ENCODE measurements around the gene IL17RB. TPM values are rescaled to one million over a fixed set of nuclear protein-coding genes. Genes with fewer than 3 reads are reported as not detected.
A peak's percentile ranks its signal among the peaks of the same experiment; 100 is the strongest.

IL17RB gene
- total and polyA plus RNA-seq, 2 of the 8 experiments (the other 6 are each of a cell fraction or from before 2014, with no cell fraction given), result 7.0 to 24.6 TPM

- no peak overlapping the region; the same call in 1 of the 2 replicates for H2AK5ac ChIP-seq (ENCODE audit: low read depth, low read length)
- TF ChIP-seq, protein P1, sequence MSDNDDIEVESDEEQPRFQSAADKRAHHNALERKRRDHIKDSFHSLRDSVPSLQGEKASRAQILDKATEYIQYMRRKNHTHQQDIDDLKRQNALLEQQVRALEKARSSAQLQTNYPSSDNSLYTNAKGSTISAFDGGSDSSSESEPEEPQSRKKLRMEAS (IDR thresholded peaks at IDR 0.05), result no peak
- TF ChIP-seq SIRT6 (IDR thresholded peaks at IDR 0.05; ENCODE audit: low read length) (no peak), GTF2F1 (IDR thresholded peaks at IDR 0.05; ENCODE audit: borderline replicate concordance, low read depth, low read length) (no peak), TAF7 (optimal IDR thresholded peaks at IDR 0.05; ENCODE audit: borderline replicate concordance, low read depth, low read length) (no peak), KDM1A (IDR thresholded peaks at IDR 0.05; ENCODE audit: borderline replicate concordance, low read length) (no peak), TAF1 (IDR thresholded peaks at IDR 0.05; ENCODE audit: low read depth, low read length) (no peak), CBX5 (IDR thresholded peaks at IDR 0.05; ENCODE audit: low read depth, low read length) (no peak), TEAD4 (IDR thresholded peaks at IDR 0.05; ENCODE audit: low read depth, low read length) (no peak), GABPA (IDR thresholded peaks at IDR 0.05; ENCODE audit: borderline replicate concordance, insufficient read depth, low read length) (no peak), JUND (IDR thresholded peaks at IDR 0.05; ENCODE audit: low read length) (no peak)
Measured at GRCh38 chr3:53843195-53844177, 2.9 kb upstream of the IL17RB start.

More at GRCh38 chr3:53843195-53844177, 2.9 kb upstream of the IL17RB start:
- H3K4me2 ChIP-seq (ENCODE audit: insufficient read depth in 1 of 2, low read depth in 2 of 2, low read length in 2 of 2), result peak overlapping the region; percentile 5 to 52; a peak in 2 of 4 replicates
- no peak overlapping the region for H3K4me3 ChIP-seq (ENCODE audit: extremely low read depth in 1 of 4, insufficient read depth in 2 of 4, low read depth in 3 of 4, low read length in 4 of 4)
- ChIA-PET CTCF (ENCODE audit: partially characterized antibody) (interaction anchor here (1.0 to 3.5 kb wide), 4 partner anchors 9 to 16 kb away, joined by 4 to 23 read pairs (median 6); no protein-coding TSS in a partner anchor), POLR2A (ENCODE audit: partially characterized antibody) (interaction anchor here (0.5 to 1.9 kb wide), 8 partner anchors 10 to 401 kb away, joined by 3 to 6 read pairs (median 4); no protein-coding TSS in a partner anchor)
- H2BK12ac ChIP-seq (ENCODE audit: low read depth, low read length), result peak overlapping the region; percentile 68; the same call in 1 of the 2 replicates
- H3K18ac ChIP-seq (ENCODE audit: extremely low read depth, low read length), result no peak overlapping the region; the same call in 1 of the 2 replicates
- H3K27me3 ChIP-seq (replicated peaks in 1 of 4; ENCODE audit: control insufficient read depth in 3 of 4, extremely low read depth in 1 of 4, insufficient read depth in 3 of 4, low read length in 3 of 4), result peaks cover 3 to 16% (median 9%) of the 10 kb centered on the region in 4 experiments
- H3K9me3 ChIP-seq (ENCODE audit: insufficient read depth in 2 of 2, low read depth in 1 of 2, low read length in 1 of 2), result no peaks in the 10 kb centered on the region
- peak overlapping the region; percentile 18 for H4K5ac ChIP-seq (ENCODE audit: insufficient read length, low read depth, low read length)
- peak overlapping the region; percentile 72; the same call in 1 of the 2 replicates for H2BK15ac ChIP-seq (ENCODE audit: low read length)
- no peak overlapping the region for H2AFZ ChIP-seq (ENCODE audit: low read length)
- no peak overlapping the region for H2BK5ac ChIP-seq (ENCODE audit: low read depth, low read length)
- no peak overlapping the region for H3K27ac ChIP-seq (ENCODE audit: low read depth, low read length)
- peak overlapping the region; percentile 71 for H4K91ac ChIP-seq (replicated peaks; ENCODE audit: insufficient read length, low read length)
- peaks cover 19 to 30% (median 22%) of the 10 kb centered on the region in 4 experiments for H3K4me1 ChIP-seq (replicated peaks in 1 of 4; ENCODE audit: control insufficient read depth in 3 of 4, insufficient read depth in 4 of 4, low read length in 3 of 4)
- peak overlapping the region; percentile 69; the same call in 1 of the 2 replicates for H2BK20ac ChIP-seq (ENCODE audit: low read length)
- H3K56ac ChIP-seq (replicated peaks; ENCODE audit: insufficient read length, low read depth, low read length), result no peak overlapping the region
- H3K23me2 ChIP-seq (ENCODE audit: low read depth, low read length), result peaks cover 10% of the 10 kb centered on the region
- peaks cover 0 to 2% of the 10 kb centered on the region in 2 experiments for H4K20me1 ChIP-seq (replicated peaks in 1 of 2; ENCODE audit: control insufficient read depth in 1 of 2, insufficient read depth in 2 of 2, low read length in 2 of 2)
- H2BK120ac ChIP-seq (replicated peaks; ENCODE audit: low read depth, low read length), result peak overlapping the region; percentile 30
- WGBS, 2 experiments (ENCODE audit: extremely low coverage in 1 of 2, insufficient coverage in 1 of 2, insufficient read length in 1 of 2, insufficient replicate concordance in 2 of 2, low coverage in 1 of 2, low lambda C conversion rate in 2 of 2, missing lambda C conversion rate in 1 of 2), result 80% methylated on average over 10 of the region's 10 CpGs; no CpG with 5 or more reads in 1 of the 2 experiments
- H3K79me1 ChIP-seq (ENCODE audit: low read depth, low read length), result peaks cover 12% of the 10 kb centered on the region
- peaks cover 0 to 6% (median 0%) of the 10 kb centered on the region in 4 experiments; a peak in 1 of 8 replicates for H3K36me3 ChIP-seq (ENCODE audit: control insufficient read depth in 2 of 4, insufficient read depth in 4 of 4, low read length in 3 of 4)
- H4K8ac ChIP-seq (ENCODE audit: extremely low read depth, insufficient read depth, low read length), result no peak overlapping the region; the same call in 1 of the 2 replicates
- 0 out of 4 replicates have a peak, but pooled peaks cover 0 to 3% of the 10 kb centered on the region in 2 experiments for H3K79me2 ChIP-seq (ENCODE audit: control insufficient read depth in 1 of 2, insufficient read depth in 2 of 2, low read length in 2 of 2)
- DNase-seq (ENCODE audit: low read depth in 1 of 2, low spot score in 2 of 2) (no peak), FAIRE-seq (no peak)
- H3K4ac ChIP-seq (replicated peaks; ENCODE audit: insufficient read length, low read depth, low read length), result no peak overlapping the region
- H3K9ac ChIP-seq (replicated peaks in 1 of 4; ENCODE audit: extremely low read depth in 1 of 4, low read depth in 3 of 4, low read length in 3 of 4), result peak overlapping the region in 2 of 4 experiments; percentile 7 to 17; a peak in 1 of 7 replicates
- no peak overlapping the region for H3K23ac ChIP-seq (ENCODE audit: insufficient read length)
- no peak overlapping the region for H3K14ac ChIP-seq (ENCODE audit: insufficient read length)
